HT-29 (cell line): ENCODE results near the gene SEMA3E. TPM values are rescaled to one million over a fixed set of nuclear protein-coding genes. Genes with fewer than 3 reads are reported as not detected.

Experiments
- DNase-seq: peaks from one replicate; pipeline ENCODE4 v3.0.0-alpha.2; 2015; ENCODE audit warnings: low spot score
- total RNA-seq: library from RNA; depleted of rRNA; stranded (reverse); fragments of >200 nt; shearing (Covaris generic); gene quantifications from 2 replicates; pipeline ENCODE4 v1.2.3, GENCODE V29; 2014

The SEMA3E gene
- total RNA-seq, 1 experiment from 2014 or later: 5.7 TPM

DNA sequence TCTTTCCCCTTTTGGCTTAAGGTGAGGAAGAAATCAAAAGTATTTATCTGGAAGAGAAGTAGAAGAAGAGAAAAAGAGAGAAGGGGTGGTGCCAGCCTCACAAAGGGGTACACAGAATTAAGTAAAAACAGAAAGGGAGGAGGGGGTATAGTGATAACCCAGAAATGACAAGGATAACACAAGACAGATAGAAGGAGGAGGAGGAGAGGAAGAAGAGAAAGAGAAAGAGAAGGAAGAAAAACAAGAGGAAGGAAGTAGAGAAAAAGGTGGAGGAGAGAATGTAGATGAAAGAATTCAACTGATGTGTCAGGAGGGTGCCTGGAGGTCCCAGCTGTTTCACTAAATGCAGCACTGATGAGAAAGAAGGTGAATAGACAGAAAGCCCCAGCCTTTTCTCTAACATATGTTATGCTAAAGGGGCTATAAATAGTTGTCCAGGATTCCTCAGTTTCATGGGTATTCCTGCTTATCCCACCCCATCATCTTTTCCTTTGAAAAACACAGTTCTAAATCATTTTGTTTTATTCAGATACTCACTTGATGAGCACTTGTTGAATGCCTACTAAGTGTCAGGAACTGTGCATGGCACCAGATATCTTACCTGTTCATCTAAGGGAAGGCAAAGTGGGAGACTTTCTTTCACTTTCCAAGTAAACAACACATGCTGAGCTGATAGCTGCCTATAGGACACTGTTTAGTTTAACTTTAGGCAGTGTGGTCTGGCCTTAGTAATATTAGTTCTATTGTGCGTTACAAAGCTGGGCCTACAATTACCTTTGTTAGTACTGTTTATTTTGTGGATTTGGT, 8.0 kb downstream of the SEMA3E start:
- DNase-seq: no peak

DNA sequence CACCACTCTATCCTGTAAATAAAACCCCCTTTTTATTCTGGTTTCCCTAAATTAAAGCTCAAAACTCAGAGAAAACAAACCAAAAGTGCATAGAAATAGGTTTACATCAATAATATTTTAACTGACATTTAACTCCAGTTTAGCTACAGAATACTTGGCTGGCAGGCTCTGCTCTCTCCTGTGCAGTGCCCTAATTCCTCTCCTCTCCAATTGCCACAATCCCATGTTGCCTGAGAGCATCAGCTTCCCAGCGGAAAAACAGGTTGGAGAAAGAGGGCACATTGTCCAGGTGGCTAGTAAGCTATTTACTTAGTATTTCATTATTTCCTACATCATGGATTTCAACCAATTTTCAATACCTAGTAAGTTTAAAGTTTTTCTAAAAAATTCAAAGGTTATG, 8.7 kb downstream of the SEMA3E start:
- no peak for DNase-seq

DNA sequence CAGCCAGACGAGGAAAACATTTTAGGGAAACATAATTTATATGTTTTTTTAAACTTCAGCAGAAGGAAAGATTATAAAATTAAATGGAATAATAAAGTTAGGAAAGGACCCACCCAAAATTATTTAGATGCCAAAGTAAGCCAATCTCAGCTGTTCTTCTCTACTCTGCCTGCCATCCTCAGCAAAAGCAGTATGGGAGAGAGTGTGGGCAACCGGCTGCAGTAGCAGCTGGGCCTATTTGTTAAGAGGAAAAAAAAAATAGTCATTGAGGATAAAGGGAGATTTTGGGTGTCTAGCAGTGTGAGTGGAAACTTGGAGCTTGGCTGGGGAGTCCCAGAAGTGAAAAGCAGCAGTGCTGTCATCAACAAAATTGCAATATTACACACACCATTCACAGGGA, 15.4 kb downstream of the SEMA3E start:
- DNase-seq: no peak

DNA sequence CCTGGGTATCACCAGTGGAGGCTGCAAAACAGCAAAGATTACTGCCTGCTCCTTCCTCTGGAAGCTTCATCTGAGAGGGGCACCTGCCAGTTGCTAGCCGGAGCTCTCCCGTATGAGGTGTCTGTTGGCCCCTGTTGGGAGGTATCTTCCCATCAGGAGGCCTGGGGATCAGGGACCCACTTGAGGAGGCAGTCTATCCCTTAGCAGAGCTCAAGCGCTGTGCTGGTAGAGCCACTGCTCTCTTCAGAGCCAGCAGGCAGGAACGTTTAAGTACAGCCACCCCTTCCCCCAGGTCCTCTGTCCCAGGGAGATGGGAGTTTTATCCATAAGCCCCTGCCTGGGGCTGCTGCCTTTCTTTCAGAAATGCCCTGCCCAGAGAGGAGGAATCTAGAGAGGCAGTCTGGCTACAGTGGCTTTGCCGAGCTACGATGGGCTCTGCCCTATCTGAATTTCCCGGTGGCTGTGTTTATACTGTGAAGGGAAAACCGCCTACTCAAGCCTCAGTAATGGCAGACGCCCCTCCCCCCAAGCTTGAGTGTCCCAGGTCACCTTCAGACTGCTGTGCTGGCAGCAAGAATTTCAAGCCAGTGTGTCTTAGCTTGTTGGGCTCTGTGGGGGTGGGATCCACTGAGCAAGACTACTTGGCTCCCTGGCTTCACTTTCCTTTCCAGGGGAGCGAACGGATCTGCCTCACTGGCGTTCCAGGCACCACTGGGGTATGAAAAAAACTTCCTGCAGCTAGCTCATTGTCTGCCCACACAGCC, 19.6 kb downstream of the SEMA3E start:
- no peak for DNase-seq

DNA sequence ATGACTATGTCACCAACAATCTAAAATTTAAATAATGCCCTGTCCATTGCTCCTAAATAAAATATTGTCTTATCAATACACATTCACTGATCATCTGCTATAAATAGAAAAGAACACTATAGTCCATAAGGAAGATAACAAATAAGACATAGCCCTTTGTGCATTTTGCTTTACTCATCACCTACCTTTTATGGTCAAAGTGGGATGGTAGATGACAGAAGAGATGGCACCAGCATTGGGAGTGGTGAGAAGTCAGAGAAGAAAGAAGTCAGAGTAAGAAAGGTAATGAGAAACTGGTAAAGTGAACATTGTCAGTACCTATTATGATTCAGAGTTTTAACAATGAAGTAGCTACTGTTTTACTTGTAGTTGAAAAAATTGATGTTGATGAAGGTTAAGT, 31.1 kb downstream of the SEMA3E start:
- DNase-seq: no peak

DNA sequence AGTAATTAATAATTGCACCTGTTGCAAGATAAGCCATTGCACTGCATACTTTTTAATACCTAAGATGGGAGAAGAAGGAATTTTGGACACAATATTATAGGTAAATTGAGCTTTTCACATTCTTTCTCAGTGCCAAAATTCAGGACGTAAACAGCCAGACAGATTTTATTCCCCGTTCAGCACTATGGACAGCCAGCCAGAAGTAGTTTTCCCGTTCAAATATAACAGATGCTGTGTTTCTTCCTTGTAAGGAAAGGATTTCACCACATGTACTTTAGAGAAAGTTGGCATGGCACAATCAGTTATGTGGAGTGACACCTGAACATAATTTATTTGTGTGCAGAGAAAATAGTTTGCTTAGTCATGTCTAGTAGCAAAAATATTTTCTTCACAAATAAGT, 34.8 kb downstream of the SEMA3E start:
- no peak for DNase-seq

DNA sequence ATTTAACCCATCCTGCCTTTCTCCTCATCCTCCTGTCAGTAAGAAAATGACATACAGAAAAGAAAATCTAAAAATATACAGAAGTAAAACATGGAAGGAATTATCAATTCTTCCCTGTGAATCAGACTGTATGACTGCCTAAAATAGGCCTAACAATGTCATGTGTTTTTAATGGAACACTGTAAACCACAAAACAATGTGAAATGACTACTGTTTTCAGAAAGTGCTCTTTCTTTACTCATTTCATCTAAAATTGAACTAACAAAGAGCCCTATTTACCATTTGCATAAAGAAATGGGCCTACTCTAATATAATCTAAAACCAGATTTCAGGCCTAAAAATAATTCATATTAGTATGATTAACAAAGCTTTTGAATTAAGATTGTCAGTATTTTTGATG, 35.7 kb downstream of the SEMA3E start:
- no peak for DNase-seq

DNA sequence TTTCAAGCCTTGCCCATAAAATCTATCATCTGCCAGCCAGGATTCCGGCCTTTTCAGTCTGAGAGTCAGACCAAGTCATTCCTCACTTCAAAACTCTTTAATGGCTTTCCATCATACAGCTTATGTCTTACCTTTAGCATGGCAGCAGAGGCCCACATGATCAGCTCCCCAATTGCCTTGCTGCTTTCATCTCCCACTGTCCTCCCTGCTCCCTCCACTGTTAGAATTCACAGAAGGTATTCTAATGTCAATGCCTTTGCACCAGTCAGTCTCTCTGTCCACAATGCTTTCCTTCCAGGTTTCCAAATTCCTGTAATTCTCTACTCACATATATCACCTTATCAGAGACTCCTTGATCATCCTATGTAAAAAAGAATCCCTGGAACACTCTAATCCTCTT, 37.2 kb downstream of the SEMA3E start:
- no peak for DNase-seq

DNA sequence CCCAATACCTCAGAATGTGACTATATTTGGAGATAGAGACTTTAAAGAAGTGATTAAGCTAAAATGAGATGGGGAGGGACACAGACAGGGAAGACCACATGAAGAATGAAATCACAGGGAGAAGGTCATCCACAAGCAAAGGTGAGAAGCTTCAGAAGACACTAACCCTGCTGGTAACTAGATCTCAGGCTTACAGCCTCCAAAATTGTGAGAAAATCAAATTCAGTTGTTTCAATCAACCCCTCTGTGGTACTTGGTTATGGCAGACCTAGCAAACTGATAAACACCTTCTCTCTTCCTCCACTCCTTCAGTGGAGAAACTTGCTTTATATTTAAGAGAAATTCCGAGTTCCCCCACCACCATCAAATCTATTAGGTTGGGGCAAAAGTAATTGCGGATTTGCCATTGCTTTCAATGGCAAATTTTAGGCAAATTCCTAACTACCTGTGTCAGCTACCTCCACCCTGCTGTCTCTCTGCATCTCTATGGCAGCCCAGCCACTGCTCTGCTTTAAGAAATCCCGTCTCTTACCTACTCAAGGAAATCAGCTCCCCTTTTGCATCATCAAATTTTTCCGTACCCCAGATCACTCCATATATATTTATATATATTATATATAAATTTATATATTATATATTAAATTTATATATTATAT, 38.2 kb downstream of the SEMA3E start:
- DNase-seq: no peak

DNA sequence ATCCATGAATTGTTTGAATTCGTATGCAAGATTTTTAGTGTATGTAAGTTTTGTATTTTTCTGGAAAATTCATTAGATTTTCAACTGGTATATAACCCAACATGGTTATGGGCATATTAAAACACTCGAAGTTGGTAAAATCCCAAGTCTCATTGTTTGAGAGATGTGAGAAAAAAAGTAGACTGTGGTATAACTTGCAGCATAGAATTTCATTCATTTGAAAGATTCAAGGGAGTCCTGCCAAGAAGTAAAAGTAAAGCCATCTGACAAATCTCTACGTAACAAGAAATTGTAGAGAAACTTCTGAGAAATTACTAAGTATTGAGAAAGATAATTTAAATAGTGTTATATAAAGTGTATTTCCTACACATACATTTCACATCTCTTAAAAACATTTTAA, 40.2 kb downstream of the SEMA3E start:
- no peak for DNase-seq

DNA sequence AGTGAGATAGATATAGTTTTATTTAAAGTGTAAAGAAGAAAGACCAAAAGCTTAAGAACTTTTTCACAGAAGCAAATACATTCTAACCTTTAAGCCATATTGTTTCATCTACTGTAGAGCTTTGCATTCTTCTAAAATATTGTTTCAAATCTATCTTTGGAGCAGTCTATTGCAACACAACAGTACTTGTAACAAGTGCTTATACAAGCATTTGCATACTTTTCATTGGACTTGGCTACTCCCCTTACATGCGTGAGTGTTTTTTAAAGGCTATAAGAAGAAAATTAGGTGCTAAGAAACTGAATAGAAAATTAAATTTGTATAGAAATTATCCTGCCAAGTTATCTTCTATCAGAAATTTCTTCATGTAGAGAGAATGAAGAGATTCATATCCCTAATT, 45.3 kb downstream of the SEMA3E start:
- DNase-seq: no peak

DNA sequence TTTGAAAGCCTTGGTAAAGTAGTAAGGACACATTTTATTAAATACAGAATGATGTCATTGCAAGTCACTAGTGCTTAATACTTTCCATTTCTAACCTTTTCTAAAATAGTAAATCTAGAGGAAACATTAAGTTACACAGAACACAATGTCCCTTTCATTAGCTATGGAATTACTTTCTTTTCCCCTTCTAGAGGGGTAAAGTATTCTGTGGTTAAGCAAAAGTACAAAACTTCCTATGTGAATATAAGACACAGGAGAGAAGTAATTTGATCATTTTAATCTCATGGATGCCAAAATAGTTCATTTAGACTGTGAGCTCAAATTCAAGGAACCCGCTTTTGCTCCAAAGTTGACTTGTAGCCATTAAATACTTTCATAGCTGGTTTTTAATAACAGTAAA, 49.8 kb downstream of the SEMA3E start:
- DNase-seq: no peak

DNA sequence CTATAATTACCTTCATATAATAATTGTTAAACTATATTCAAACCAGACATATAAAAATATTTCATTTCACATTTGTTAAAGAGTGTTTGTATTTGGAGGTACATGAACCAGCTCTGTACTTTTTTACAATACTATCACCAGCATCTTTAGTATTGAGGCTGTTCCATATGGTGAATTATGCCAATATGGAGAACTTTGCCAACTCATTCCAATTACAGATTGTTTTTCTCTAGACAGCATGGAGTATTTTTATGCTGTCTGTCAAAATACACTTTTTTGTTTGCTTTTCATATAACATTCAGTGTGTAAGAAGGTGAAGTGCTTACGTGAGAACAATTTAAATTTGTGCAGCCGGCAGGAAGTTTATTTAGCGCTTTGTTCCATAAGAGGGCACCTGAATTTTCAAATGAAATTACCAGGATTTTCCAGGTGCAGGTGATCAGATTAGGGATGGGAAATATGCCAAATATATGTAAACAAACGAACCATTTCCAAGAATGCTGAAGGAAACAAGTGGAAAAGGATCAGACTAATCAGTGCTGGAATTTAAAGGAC, 54.9 kb downstream of the SEMA3E start:
- no peak for DNase-seq

DNA sequence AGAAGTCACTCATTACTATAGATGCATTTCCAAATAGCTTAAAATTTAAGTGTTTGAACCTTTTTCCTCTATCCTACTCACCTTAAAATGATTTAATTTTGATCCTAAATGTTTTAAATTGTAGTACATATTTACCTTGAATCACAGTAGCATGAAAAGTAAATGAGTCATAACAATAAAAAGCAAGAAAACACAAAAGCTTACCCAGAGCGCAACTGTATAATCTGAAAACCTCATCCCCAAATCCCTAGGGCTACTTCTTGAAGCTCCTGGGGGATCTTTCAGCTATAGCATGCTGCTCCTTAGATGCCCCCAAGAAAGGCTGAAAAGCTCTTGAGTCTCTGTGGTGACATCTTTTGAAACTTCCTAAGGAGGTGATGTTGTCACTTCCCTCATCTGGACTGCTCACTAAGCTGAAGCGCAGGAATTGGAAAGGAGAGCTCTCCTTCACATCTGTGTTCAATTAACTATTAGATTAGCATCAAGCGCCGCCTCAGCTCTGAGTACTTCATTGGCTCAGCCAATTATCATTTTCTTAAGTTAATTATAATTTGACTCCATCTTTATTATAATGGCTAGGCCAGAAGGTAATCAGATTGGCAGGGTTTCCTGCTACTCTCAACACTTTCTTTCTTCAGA, 60.2 kb downstream of the SEMA3E start:
- no peak for DNase-seq

DNA sequence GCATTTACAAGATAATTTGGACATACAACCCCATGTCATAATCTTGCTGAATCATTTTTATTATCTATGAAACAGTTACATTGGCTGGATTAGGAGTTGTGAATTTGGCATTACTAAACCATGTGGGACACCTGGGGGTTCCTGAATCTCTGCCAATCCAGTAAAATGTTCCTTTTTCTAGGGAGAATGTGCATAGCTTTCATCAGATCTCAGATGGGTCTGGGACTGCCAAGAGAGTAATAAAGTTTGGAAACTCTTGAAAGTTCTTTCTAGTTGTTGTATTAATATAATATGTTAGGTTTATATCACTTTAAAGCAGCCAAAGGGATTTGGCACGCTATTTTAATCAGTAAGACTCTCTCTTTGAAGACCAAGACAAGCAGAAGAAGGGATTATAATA, 62.7 kb downstream of the SEMA3E start:
- DNase-seq: no peak

DNA sequence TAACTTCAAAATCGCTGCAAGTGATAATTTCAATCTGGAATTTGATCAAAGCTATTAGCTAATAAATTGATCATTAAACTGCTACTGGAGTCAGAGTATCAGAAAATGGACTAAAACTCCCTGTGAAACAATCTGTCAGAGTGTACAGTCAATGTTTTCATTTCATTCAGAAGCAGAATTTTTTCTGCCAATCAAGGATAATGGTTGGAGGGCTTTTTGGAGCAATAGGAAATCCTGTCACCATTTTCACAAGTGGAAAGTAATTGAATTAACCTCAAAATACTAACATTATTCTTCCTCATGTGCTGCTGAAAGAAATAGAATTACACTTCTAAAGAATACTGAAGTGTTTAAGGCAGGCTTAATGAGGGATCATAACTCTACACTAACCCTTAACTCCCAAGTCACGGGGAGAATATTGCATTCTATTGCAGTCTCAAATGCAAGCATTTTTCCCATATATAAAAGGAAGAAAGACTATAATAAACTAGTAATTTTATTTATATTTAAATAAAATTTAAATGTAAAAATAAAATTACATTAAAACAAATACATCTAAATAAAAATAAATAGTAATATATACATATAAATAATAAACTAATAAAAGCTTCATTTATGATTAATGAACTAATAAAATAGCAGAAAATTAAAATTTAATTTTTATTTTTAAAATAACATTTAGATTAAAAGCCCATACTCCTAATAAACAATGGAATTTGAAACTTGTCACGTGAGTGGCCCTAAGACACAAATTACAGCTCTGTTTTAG, 67.1 kb downstream of the SEMA3E start:
- no peak for DNase-seq

DNA sequence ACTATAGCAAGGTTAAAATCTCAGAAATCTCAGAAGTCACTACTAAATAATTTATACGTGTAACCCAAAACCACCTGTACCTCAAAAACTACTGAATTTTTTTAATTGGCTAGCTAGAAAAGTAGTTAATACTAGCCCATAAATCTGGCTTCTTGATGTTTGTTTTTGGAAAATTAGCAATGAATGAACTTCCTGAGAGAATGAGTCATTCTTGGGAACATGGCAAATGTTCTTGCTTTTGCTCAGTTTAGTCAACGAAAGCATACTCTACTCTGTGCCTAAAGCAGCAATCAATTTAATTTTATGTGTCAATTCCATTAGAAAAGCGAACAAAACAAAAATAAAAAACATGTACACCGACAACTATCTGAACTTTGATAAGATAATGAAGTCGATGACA, 69.2 kb downstream of the SEMA3E start:
- DNase-seq: peak; percentile 16

DNA sequence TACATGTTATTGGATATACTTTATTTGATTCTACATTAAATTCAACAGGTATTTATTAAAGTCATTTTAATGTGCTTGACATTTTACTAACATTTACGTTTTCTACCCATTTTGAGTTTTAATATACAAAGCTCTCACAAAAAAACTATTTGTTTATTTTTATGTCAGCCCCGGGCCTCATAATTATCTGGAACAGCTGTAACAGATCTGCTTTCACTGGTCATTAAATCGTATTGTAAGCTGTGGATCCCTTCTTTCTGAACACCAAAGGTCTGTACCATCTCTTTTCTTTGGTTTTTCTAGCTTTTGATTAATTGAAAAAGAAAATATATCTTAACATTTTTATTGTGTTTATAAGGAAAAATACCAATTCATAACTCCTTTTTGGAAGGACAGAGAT, 73.5 kb downstream of the SEMA3E start:
- DNase-seq: no peak

DNA sequence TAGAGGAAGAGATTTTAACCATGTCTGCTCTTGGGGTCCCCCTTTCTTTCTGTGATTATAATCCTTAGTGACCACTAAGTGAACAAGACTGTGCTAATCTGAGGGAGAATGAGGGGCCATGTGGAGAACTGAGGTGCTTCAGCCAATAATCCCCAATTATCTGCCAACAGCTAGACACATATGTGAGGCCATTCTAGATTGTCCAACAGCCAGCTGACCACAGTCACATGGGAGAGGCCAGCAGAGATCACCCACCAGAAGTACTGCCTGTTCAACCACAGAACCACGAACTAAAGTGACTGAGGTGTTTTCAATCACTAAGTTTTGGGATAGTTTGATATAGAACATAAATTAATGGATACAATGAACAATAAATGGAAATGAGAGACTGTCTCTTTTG, 74.3 kb downstream of the SEMA3E start:
- DNase-seq: no peak

DNA sequence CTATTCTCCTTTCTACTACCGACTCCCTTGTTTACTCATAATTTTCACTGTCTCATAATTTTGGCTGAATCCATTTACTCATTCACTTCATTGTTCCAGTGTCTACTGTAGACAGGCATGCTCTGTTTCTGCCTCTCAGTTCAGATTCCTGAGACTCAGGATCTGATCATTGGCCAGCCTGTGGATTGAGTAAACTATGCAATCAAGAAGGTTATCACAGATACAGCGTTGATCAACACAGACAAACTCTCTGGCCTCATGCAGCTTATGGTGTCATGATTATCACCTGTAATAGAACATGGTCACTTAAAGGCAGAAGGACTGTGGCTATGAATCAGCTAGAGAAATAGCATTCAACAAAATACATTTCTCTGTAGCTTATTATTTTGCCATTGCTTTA, 86.0 kb downstream of the SEMA3E start:
- DNase-seq: no peak

DNA sequence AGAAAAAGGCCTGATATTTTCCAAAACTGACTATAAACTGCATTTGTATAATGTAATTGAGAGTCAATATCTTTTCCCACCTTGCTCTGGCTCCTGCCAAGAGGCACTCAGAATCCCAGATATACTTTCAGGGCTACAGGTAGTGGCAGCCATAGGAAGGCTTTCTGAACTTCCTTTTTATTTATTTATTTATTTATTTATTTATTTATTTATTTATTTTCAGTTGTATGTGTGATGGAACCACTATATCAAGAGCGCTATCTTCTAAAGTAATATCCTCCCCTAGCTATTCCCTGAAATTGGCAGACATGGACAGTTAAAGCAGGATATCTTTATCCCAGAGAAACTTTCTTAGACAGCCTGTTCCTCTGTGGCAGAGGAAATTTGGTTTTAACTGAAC, 86.7 kb downstream of the SEMA3E start:
- DNase-seq: no peak
